ENCODE data around the gene ZCWPW1.
A peak's percentile ranks its signal among the peaks of the same experiment; 100 is the strongest.

Gene ZCWPW1

GRCh38 chr7:100428199-100428966 lies at the start of gene ZCWPW1:
Gene ZCWPW1 (minus strand): TSS chr7:100428703. CDS start chr7:100420649, 8,054 bp downstream.
- DNase-seq (ENCODE audit: low spot score): peak; percentile 94

- DNase-seq (ENCODE audit: low spot score): peak; percentile 24
These were observed 49.4 kb upstream of the ZCWPW1 start for GRCh38 chr7:100477871-100478267.

- peak; percentile 55 for DNase-seq (ENCODE audit: low spot score)
These were observed 48.7 kb upstream of the ZCWPW1 start for GRCh38 chr7:100476903-100477870.

- DNase-seq (ENCODE audit: low spot score): no peak
These were observed 47.7 kb upstream of the ZCWPW1 start for GRCh38 chr7:100476101-100476780.

GRCh38 chr7:100475549-100475948 lies 47.0 kb upstream of the ZCWPW1 start:
- no peak for DNase-seq (ENCODE audit: low spot score)

GRCh38 chr7:100472854-100473499 lies 44.5 kb upstream of the ZCWPW1 start:
- no peak for DNase-seq (ENCODE audit: low spot score)

GRCh38 chr7:100472121-100472851 lies 43.8 kb upstream of the ZCWPW1 start:
- DNase-seq (ENCODE audit: low spot score): no peak

GRCh38 chr7:100471021-100471420 lies 42.5 kb upstream of the ZCWPW1 start:
- no peak for DNase-seq (ENCODE audit: low spot score)

- DNase-seq (ENCODE audit: low spot score): peak; percentile 94
These were observed 40.9 kb upstream of the ZCWPW1 start for GRCh38 chr7:100469227-100470044.

GRCh38 chr7:100467638-100468373 lies 39.3 kb upstream of the ZCWPW1 start:
- DNase-seq (ENCODE audit: low spot score): no peak

GRCh38 chr7:100466653-100467605 lies 38.4 kb upstream of the ZCWPW1 start:
- no peak for DNase-seq (ENCODE audit: low spot score)

GRCh38 chr7:100465702-100466311 lies 37.3 kb upstream of the ZCWPW1 start:
- peak; percentile 91 for DNase-seq (ENCODE audit: low spot score)

- DNase-seq (ENCODE audit: low spot score): no peak
These were observed 36.8 kb upstream of the ZCWPW1 start for GRCh38 chr7:100465299-100465698.

GRCh38 chr7:100464791-100465190 lies 36.3 kb upstream of the ZCWPW1 start:
- no peak for DNase-seq (ENCODE audit: low spot score)

- DNase-seq (ENCODE audit: low spot score): no peak
These were observed 35.7 kb upstream of the ZCWPW1 start, which contains the start of gene SPACDR for GRCh38 chr7:100464210-100464660. Gene SPACDR (minus strand): TSS chr7:100464260. CDS start chr7:100464025, 235 bp downstream.

GRCh38 chr7:100457033-100457432 lies 28.5 kb upstream of the ZCWPW1 start:
- no peak for DNase-seq (ENCODE audit: low spot score)

- DNase-seq (ENCODE audit: low spot score): no peak
These were observed 28.1 kb upstream of the ZCWPW1 start for GRCh38 chr7:100456562-100456961.

- DNase-seq (ENCODE audit: low spot score): no peak
These were observed 26.7 kb upstream of the ZCWPW1 start for GRCh38 chr7:100455206-100455605.

All from AG08396 (cell line).